Upper lobe of right lung (tissue), 1 donor: ENCODE data around the gene UPF2. TPM values are rescaled to one million over a fixed set of nuclear protein-coding genes. Genes with fewer than 3 reads are reported as not detected.

ENCODE experiments used
- ATAC-seq: fragments of 200-7000 bp; cut with Tn5 transposase; one replicate; pipeline ENCODE4 v1.9.1; 2020; ENCODE audit warnings: mild to moderate bottlenecking, moderate library complexity
- DNase-seq: peaks from one replicate; pipeline ENCODE4 v3.0.0-alpha.2; 2020
- H3K27ac ChIP-seq: fragments of 200-600 bp; one replicate; pipeline ENCODE4 v1.8.0; 2022
- H3K27me3 ChIP-seq: fragments of 200-600 bp; one replicate; pipeline ENCODE4 v1.8.0; 2022; ENCODE audit warnings: mild to moderate bottlenecking
- H3K36me3 ChIP-seq: fragments of 200-600 bp; one replicate; pipeline ENCODE4 v1.8.0; 2022
- H3K4me1 ChIP-seq: fragments of 200-600 bp; one replicate; pipeline ENCODE4 v1.8.0; 2022
- H3K4me3 ChIP-seq: fragments of 200-600 bp; one replicate; pipeline ENCODE4 v1.8.0; 2022; ENCODE audit warnings: mild to moderate bottlenecking
- H3K9me3 ChIP-seq: fragments of 200-600 bp; one replicate; pipeline ENCODE4 v1.8.0; 2022
- intact Hi-C: fragments of 100-400 bp; cut with DNase I; formaldehyde crosslinking; loops from one replicate; pipeline ENCODE4 v1.11.0; 2022
- total RNA-seq: library from RNA; stranded (reverse); fragmentation: NEBNext Ultra II Directional; extraction: Animal tissue kit (Norgen Biotek cat#: 25700); gene quantifications from one replicate; pipeline ENCODE4 v1.2.1, GENCODE V29; 2021
- TF ChIP-seq, protein P1 (sequence below): fragments of 200-600 bp; IDR thresholded peaks from one replicate; pipeline ENCODE4 v1.8.0; 2022; ENCODE audit warnings: antibody characterized with exemption
- donor health status: DM: no; HTN: yes; CAD: no; lungs with severe emphysema.

The UPF2 gene
- total RNA-seq, 1 donor from 2014 or later: 20.1 TPM

DNA sequence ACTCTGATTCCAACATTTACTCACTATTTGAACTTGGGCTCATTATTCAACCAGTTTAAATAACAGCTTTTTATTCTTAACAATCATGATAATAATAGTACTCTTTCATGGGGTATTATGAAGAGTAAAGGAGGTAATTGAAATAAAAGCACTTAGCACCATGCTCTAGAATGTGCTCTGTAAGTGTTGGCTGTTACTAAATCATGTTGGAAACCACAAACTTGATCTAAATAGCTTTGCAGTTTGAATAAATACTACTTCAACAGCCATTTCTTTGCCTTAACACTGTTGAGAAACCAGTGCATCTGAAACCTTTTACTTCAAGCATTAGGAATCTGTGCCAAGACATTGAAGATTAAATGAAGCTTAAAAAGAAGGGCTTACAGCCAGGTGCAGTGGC lies 7.9 kb upstream of the UPF2 start:
- no peaks in the 10 kb centered on the region for H3K27me3 ChIP-seq
- peaks cover 11% of the 10 kb centered on the region for H3K4me1 ChIP-seq
- no peaks in the 10 kb centered on the region for H3K9me3 ChIP-seq
- ATAC-seq (peak; percentile 63), DNase-seq (no peak)
- no peak overlapping the region for H3K4me3 ChIP-seq
- no peak overlapping the region for H3K27ac ChIP-seq
- intact Hi-C loops: no loop called here
- TF ChIP-seq, protein P1, sequence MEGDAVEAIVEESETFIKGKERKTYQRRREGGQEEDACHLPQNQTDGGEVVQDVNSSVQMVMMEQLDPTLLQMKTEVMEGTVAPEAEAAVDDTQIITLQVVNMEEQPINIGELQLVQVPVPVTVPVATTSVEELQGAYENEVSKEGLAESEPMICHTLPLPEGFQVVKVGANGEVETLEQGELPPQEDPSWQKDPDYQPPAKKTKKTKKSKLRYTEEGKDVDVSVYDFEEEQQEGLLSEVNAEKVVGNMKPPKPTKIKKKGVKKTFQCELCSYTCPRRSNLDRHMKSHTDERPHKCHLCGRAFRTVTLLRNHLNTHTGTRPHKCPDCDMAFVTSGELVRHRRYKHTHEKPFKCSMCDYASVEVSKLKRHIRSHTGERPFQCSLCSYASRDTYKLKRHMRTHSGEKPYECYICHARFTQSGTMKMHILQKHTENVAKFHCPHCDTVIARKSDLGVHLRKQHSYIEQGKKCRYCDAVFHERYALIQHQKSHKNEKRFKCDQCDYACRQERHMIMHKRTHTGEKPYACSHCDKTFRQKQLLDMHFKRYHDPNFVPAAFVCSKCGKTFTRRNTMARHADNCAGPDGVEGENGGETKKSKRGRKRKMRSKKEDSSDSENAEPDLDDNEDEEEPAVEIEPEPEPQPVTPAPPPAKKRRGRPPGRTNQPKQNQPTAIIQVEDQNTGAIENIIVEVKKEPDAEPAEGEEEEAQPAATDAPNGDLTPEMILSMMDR: no peak
- no peaks in the 10 kb centered on the region for H3K36me3 ChIP-seq

DNA sequence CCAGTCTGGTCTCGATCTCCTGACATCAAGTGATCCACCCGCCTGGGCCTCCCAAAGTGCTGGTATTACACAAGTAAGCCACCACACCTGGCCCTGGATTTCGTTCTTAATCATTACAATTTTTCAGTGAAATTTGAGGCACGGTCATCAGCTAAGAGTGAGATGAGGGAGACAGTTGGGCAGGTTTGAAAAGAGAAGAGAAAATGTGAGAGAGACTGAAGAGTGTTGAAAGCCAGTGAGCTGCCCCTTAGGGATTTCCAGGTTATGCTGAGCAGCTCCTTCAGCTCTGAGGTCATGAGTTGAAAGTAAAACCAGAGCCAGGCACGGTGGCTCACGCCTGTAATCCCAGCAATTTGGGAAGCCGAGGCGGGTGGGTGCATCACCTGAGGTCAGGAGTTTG lies 5.9 kb upstream of the UPF2 start:
- TF ChIP-seq, protein P1: no peak
- no peak for ATAC-seq
- intact Hi-C loops: no loop called here
- H3K9me3 ChIP-seq: no peaks in the 10 kb centered on the region
- no peaks in the 10 kb centered on the region for H3K36me3 ChIP-seq
- H3K4me1 ChIP-seq: peaks cover 10% of the 10 kb centered on the region
- no peaks in the 10 kb centered on the region for H3K27me3 ChIP-seq
- H3K27ac ChIP-seq: no peak overlapping the region
- peak; percentile 30 for DNase-seq
- no peak overlapping the region for H3K4me3 ChIP-seq

DNA sequence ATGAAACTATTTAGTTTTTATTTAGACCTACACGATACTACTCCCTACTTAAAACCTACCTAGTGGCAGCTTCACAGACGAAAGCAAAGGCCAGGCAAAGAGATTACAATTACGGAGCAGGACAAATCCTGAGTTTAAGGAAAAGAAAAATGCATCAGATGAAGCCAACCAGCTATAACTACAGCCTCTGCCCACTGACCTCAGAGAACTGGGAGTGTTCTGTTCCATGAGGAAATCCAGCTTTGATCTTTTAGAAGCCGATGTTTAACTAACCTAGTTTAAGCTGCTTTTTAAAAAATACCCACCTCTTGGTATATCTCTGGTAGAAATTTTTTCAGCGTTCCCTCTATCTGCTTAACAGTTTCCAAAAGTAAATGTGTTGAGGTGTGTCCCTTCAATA lies 3.0 kb upstream of the UPF2 start:
- intact Hi-C loops: no loop called here
- H3K27ac ChIP-seq: no peak overlapping the region
- no peaks in the 10 kb centered on the region for H3K27me3 ChIP-seq
- DNase-seq (no peak), ATAC-seq (no peak)
- no peaks in the 10 kb centered on the region for H3K9me3 ChIP-seq
- TF ChIP-seq, protein P1: no peak
- H3K36me3 ChIP-seq: no peaks in the 10 kb centered on the region
- H3K4me3 ChIP-seq: no peak overlapping the region
- peaks cover 5% of the 10 kb centered on the region for H3K4me1 ChIP-seq

DNA sequence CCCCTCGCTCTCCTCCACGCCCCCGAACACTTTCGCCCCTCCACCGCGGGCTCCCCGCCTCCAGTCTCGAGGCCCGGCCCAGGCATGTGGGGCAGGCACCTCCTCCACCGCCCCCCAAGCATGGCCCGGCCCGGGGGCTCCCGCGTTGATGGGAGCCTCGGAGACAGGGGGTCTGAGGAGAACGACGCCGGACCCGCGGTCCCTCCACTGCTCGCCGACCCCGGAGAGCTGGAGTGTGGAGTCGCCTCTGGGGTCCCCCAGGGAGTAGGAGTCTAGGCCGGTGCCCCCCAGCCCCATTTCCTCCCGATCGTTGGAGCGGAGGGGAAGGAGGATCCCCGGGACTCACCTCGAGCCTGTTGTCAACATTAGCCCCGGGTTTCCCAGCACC lies 206 bp downstream of the UPF2 start:
- no peaks in the 10 kb centered on the region for H3K27me3 ChIP-seq
- peak overlapping the region; percentile 100 for H3K27ac ChIP-seq
- H3K9me3 ChIP-seq: no peaks in the 10 kb centered on the region
- peak overlapping the region; percentile 99 for H3K4me3 ChIP-seq
- no peaks in the 10 kb centered on the region for H3K36me3 ChIP-seq
- ATAC-seq (peak; percentile 17), DNase-seq (peak; percentile 81)
- peaks cover 5% of the 10 kb centered on the region for H3K4me1 ChIP-seq
- TF ChIP-seq, protein P1: no peak
- intact Hi-C loops: no loop called here

DNA sequence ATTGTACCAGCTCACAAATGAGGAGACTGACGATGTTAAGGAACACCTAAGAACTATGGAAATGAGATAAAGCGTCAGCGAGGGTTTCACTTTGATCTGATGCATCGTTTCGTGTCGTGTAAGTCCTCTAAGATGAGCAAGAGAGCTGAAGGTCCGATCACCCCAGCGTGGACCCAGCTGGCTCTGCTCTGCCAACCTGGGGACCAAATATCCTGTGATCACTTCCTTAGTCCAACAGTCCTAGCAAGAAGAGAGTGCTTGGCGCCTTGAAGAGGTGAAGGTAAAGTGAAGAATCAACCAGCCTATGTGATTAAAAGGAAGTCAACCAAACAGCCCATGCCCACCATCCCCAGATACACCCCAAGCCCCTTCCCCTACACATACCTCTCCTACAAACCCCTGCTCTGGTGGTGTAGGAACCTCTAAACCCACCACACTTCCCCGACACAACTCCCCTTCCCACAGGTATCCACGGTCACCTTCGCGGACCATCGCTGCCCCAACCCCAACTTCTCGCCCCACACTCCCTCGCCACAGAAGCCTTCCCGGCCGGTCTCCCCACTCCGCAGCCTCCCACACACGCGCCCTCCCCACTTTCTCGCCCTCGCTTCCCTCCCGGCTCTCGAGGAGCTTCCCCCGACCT lies 722 bp downstream of the UPF2 start:
- H3K36me3 ChIP-seq: no peaks in the 10 kb centered on the region
- H3K27ac ChIP-seq: peak overlapping the region; percentile 100
- no peak for DNase-seq
- H3K4me1 ChIP-seq: peaks cover 5% of the 10 kb centered on the region
- H3K9me3 ChIP-seq: no peaks in the 10 kb centered on the region
- no peak for ATAC-seq
- TF ChIP-seq, protein P1: no peak
- H3K4me3 ChIP-seq: peak overlapping the region; percentile 99
- intact Hi-C loops: no loop called here
- no peaks in the 10 kb centered on the region for H3K27me3 ChIP-seq
